Mucosa of descending colon (tissue), 3 donors: ENCODE results near the gene MYO5B. TPM values are rescaled to one million over a fixed set of nuclear protein-coding genes. Genes with fewer than 3 reads are reported as not detected.

Experiments used
- ATAC-seq: fragments of 200-7000 bp; cut with Tn5 transposase; one replicate; pipeline ENCODE4 v1.9.1; 2020; ENCODE audit warnings: mild to moderate bottlenecking, moderate library complexity
- DNase-seq, 3 donors: peaks; one replicate each; pipeline ENCODE4 v3.0.0-alpha.2; 2020
- H3K36me3 ChIP-seq: fragments of 200-600 bp; one replicate; pipeline ENCODE4 v1.8.0; 2021; ENCODE audit warnings: low read depth, mild to moderate bottlenecking
- H3K4me1 ChIP-seq: fragments of 200-600 bp; one replicate; pipeline ENCODE4 v1.8.0; 2021; ENCODE audit warnings: low read depth, mild to moderate bottlenecking
- H3K4me3 ChIP-seq: fragments of 200-600 bp; one replicate; pipeline ENCODE4 v1.8.0; 2021; ENCODE audit warnings: mild to moderate bottlenecking
- H3K9me3 ChIP-seq: fragments of 200-600 bp; one replicate; pipeline ENCODE4 v1.8.0; 2021; ENCODE audit warnings: mild to moderate bottlenecking
- intact Hi-C, 2 donors: fragments of 100-400 bp; cut with DNase I in 1 of 2; cut with micrococcal nuclease in 1 of 2; formaldehyde crosslinking; loops; one replicate each; pipeline versions ENCODE4 v1.11.0 to v1.11.1; 2022; cut with DNase I, micrococcal nuclease
- total RNA-seq, 3 donors: library from RNA; stranded (reverse); fragmentation: NEBNext Ultra II Directional in 2 of 3; extraction: Animal tissue kit (Norgen Biotek cat#: 25700) in 2 of 3; gene quantifications; one replicate each; pipeline versions ENCODE4 v1.2.1 to v1.2.4, GENCODE V29; 2021 to 2023
- TF ChIP-seq, protein P1 (sequence below): fragments of 200-600 bp; IDR thresholded peaks from one replicate; pipeline ENCODE4 v1.8.0; 2022; ENCODE audit warnings: antibody characterized with exemption, mild to moderate bottlenecking
- donor health status: DM: no; HTN: no; CAD: no; lungs with moderate emphysema.
- donor health status: DM: no; HTN: no; CAD: no.
- donor health status: DM: no; HTN: yes; CAD: no.

The MYO5B gene
- total RNA-seq, 3 donors from 2014 or later = 52.7 to 179 (median 120) TPM

DNA sequence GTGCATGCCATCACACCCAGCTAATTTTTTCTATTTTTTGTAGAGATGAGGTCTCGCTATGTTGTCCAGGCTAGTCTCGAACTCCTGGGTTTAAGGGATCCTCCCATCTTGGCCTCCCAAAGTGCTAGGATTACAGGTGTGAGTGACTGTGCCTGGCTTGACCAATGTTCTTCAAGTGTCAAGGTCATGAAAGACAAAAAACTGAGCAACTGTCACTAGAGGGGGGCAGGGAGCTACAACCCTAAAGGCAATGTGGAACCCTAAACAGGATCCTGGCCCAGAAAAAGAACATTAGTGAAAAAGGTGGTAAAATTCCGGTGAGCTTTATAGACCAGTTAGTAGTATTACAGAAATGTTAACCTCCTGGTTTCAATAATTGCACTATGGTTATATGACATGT lies 7.3 kb downstream of the MYO5B start:
- TF ChIP-seq, protein P1, sequence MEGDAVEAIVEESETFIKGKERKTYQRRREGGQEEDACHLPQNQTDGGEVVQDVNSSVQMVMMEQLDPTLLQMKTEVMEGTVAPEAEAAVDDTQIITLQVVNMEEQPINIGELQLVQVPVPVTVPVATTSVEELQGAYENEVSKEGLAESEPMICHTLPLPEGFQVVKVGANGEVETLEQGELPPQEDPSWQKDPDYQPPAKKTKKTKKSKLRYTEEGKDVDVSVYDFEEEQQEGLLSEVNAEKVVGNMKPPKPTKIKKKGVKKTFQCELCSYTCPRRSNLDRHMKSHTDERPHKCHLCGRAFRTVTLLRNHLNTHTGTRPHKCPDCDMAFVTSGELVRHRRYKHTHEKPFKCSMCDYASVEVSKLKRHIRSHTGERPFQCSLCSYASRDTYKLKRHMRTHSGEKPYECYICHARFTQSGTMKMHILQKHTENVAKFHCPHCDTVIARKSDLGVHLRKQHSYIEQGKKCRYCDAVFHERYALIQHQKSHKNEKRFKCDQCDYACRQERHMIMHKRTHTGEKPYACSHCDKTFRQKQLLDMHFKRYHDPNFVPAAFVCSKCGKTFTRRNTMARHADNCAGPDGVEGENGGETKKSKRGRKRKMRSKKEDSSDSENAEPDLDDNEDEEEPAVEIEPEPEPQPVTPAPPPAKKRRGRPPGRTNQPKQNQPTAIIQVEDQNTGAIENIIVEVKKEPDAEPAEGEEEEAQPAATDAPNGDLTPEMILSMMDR = no peak
- intact Hi-C loops = no loop called here
- no peak for DNase-seq
- ATAC-seq = no peak
- no peaks in the 10 kb centered on the region for H3K9me3 ChIP-seq
- H3K4me3 ChIP-seq = no peak overlapping the region
- peaks cover 17% of the 10 kb centered on the region for H3K4me1 ChIP-seq
- no peaks in the 10 kb centered on the region for H3K36me3 ChIP-seq

DNA sequence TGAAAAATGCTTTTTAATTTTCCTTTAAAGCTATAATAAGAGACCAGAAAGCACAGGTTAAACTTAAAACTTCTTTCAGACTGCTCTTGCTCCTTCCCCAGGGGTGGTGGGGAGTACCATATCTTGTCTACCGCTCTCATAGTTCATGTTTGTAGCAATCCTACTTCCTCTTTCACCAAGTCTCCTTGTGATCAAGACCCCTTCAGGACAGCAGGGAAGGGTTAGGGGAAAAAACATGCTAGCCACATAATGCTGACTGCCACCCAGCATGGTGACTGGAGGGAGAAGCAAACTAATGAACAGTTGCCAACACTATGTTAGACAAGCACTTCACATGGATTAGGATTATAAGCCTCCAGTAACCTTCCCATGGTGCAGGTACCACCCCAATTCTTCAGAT lies 8.6 kb downstream of the MYO5B start:
- intact Hi-C loops = no loop called here
- H3K9me3 ChIP-seq = no peaks in the 10 kb centered on the region
- H3K4me1 ChIP-seq = peaks cover 17% of the 10 kb centered on the region
- ATAC-seq (no peak), DNase-seq (no peak)
- H3K36me3 ChIP-seq = no peaks in the 10 kb centered on the region
- H3K4me3 ChIP-seq = no peak overlapping the region
- TF ChIP-seq, protein P1 = no peak

DNA sequence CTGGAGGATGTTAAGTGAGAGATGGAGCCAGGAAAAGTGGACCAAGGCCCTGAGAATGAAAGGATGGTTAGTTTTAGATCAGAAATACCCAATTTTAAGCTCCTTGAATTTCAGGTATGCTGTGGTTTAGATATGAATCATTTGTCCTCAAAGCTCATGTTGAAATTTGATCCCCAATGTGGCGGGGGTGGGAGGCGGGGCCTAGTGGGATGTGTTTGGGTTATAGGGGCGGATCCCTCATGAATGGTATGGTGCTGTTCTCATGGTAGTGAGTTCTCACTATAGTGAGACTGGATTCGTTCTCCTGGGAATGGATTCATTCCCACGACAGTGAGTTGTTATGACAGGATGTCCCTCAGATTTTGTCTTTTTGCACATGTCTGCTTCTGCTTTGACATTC lies 11.4 kb downstream of the MYO5B start:
- Histone ChIP-seq H3K9me3 (no peaks in the 10 kb centered on the region), H3K4me1 (peaks cover 9% of the 10 kb centered on the region), H3K4me3 (no peak overlapping the region), H3K36me3 (no peaks in the 10 kb centered on the region)
- intact Hi-C loops = no loop called here
- TF ChIP-seq, protein P1 = no peak
- DNase-seq (no peak), ATAC-seq (peak; percentile 31)

DNA sequence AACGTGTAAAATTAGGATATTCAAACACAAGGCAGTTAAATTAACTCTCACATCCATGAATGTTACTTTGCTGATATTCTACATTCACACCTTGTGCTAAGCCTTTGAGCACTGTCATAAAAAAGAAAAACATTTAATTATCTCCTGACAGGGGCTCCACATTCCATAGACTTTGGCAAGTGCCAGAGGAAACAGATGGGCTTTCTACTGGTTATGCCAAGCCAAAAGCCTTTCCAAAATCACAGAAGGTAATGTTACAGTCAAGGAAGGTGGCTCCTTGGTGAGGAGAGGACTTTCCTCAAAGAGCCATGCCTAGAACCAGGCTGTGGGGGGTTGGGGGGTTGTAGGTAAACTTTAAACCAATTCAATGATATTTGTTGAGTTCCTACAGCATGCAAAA lies 12.4 kb downstream of the MYO5B start:
- intact Hi-C loops = no loop called here
- TF ChIP-seq, protein P1 = no peak
- ATAC-seq (no peak), DNase-seq (no peak)
- no peaks in the 10 kb centered on the region for H3K9me3 ChIP-seq
- no peaks in the 10 kb centered on the region for H3K36me3 ChIP-seq
- no peak overlapping the region for H3K4me3 ChIP-seq
- peaks cover 11% of the 10 kb centered on the region for H3K4me1 ChIP-seq

DNA sequence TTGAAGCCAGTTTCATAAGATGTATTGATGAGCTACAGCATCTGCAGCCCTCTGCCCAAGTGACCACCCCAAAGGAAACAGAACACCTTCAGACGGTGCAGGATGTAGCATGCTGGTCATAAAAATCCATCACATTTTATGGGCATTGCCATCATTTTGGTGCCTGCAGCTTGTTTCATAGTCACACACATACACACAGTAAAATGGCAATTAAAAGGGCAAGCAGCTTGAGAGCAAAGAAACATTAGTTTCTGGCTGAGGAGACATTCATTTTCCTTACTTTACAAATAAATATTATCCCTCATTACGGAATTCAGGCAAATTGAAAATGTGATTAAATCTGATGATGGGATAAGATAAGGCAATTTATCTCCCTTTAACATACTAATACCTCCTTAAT lies 13.4 kb downstream of the MYO5B start:
- H3K4me3 ChIP-seq = no peak overlapping the region
- TF ChIP-seq, protein P1 = no peak
- DNase-seq (no peak), ATAC-seq (no peak)
- intact Hi-C loops = no loop called here
- no peaks in the 10 kb centered on the region for H3K9me3 ChIP-seq
- H3K4me1 ChIP-seq = peaks cover 13% of the 10 kb centered on the region
- H3K36me3 ChIP-seq = no peaks in the 10 kb centered on the region

DNA sequence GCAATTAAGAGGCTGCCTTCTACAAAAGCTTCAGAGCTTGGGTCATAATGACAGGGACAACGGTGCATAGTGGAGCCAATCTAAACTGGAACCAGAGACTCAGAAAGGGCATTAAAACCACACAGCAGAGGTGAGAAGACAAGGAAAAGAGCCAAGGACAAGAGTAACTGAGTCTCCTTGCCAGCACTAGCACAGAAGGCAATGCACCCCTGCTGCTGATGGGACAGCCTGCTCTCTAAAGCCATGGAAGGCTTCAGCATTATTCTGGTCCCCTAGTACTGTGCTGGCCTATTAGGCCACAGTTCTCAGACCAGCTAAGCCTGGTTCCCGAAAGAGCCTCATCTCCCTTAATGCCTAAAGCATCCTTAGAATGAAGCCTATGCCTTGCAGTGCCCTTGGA lies 15.5 kb downstream of the MYO5B start:
- no peak for ATAC-seq
- TF ChIP-seq, protein P1 = no peak

More for the DNA sequence above, 15.5 kb downstream of the MYO5B start:
- intact Hi-C loops = no loop called here
- Histone ChIP-seq H3K4me1 (peaks cover 13% of the 10 kb centered on the region), H3K9me3 (no peaks in the 10 kb centered on the region), H3K36me3 (no peaks in the 10 kb centered on the region), H3K4me3 (no peak overlapping the region)
- DNase-seq = no peak
